HTERT RPE-1 (cell line): ENCODE data around the gene KCND3.

Experiments
- in situ Hi-C: fragments of 300-500 bp; cut with MboI; formaldehyde crosslinking; loops from 4 replicates; pipeline ENCODE4 v1.14.3; 2020; ENCODE audit warnings: low sequenced_read_pairs

The KCND3 gene

GRCh38 chr1:111851552-111851951 lies 137.9 kb downstream of the KCND3 start:
- in situ Hi-C loops: no loop called here

DNA sequence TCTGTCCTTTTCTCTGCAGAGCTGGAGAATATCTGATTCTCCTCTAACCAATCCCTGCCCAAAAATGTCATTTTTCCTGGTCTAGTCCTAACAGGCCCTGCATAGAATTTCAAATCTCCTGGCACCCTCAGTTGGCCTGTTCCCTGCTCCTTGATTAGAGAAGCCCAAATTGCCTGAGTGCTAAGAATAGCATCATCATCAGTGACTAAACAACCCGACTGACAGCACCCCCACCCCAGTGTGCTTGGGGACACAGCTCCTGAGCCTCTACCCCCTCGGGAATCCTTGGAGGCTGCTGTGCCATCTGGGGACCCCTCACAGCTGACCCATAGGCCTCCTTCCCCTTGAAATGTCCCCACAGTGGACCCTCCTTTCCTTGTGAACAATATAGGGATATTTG lies 139.4 kb downstream of the KCND3 start:
- in situ Hi-C loops: no loop called here

DNA sequence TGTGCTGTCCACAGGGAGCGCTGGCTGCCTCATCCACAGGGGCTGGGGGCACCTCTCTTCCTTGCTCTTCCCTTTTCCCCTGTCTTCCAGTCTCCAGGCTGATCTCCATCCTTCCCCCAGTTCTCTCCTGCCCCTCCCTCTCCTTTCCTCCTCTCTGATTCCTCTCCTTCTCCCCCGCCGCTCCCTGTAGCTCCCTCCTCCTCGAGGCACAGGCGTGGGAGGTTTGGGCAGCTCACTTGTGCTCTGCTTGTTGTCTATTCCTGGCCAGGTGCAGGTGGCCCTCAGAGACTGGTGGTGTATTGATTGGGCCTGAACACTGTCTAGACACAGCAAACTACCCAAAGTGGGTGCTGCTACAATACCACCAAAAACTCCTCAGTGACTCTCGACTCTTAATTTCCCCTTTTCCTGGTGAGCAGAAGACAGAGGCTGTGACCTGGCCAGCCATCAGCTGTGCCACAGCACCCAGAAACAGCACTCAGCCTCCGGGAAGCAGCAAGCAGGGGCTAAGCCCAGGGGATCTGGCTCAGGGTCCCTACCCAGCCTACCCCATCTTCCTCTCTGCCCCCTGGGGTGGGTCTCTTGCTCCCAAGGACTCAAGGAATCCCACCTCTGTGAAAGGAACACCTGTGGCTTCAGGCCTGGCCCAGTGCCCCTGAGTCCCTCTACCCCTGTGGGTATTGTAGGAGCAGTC lies 140.5 kb downstream of the KCND3 start:
- in situ Hi-C loops: no loop called here

DNA sequence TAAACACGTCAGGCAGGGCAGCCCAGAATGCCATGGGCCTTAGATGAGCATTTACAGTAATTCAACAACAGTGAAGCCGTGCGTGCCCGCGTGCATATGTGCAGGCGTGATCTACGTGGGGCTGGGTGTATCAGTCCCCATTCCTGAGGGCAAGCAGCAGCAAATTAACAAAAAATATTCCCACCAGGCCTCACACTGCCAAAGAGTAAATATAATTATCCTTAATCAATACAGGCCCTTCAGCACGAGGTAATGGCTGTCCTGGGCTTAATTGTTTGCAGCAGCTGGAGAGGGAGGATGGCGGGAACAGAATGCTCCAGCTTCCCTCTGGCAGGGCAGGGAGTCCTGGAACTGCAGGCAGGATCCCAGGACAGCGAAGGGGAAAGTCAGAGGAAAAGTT lies 142.0 kb downstream of the KCND3 start:
- in situ Hi-C loops: no loop called here

DNA sequence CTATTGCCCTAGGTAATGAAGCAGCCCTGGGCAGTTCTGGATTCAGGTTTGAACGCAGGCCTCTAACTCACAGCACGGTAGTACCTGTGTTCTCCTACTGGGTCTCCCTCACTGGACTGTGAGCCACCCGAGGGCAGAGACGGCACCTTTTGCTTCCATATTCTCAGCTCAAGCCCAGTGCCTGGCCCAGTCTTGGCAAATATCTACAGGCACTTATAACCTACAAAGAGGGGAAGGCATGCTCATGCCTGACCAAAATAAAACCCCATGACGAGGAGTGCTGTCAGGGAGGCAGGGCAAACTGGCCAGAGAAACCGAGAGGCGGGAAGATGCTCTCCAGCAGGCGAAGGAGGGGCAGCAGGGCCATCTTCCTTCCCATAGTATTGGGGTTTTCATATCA lies 142.6 kb downstream of the KCND3 start:
- in situ Hi-C loops: no loop called here

- in situ Hi-C loops: no loop called here
These were observed 146.3 kb downstream of the KCND3 start for GRCh38 chr1:111843177-111843576.

- in situ Hi-C loops: no loop called here
These were observed 147.1 kb downstream of the KCND3 start for GRCh38 chr1:111842411-111842810.

DNA sequence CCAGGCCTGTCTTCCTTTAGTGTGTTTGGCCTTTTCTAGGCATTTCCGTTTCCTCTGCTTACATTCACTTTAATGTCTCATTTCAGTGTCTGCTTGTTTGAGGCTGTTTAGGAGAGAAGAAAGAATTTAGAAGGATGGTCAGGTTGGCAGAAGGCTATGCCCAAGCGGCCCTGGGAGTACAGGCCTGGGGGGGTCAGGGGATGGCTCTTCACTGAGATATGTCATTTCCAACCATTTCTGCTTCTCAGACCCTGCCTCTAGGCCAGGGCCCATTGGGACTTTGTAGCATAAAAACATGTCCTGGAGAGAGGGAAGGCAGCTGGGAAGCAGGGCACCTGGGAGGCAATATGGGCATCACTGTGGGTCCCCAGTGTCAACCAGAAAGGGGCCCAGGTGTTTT lies 147.7 kb downstream of the KCND3 start:
- in situ Hi-C loops: no loop called here

GRCh38 chr1:111841189-111841588 lies 148.3 kb downstream of the KCND3 start:
- in situ Hi-C loops: no loop called here

DNA sequence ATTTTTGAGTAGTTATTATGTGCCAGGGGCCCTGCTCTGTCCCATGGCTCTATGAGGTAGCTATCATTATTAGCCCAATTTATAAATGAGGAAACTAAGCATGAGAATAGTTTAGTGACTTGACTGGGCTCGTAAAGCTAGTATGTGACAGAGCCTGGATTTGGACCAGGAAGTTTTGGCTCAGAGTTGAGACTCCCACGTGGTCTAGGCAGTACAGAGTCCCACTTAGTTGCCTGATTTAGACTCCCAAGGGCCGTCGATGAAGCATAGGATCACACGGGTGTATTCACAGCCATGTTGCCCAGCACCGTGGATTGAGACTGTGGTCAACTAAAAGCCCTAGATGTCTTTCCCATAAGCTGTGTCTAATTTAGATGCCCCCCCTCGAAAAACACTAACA lies 152.1 kb downstream of the KCND3 start:
- in situ Hi-C loops: no loop called here

- in situ Hi-C loops: no loop called here
These were observed 153.4 kb downstream of the KCND3 start for GRCh38 chr1:111836111-111836510.

- in situ Hi-C loops: no loop called here
These were observed 154.0 kb downstream of the KCND3 start for GRCh38 chr1:111835514-111835913.

DNA sequence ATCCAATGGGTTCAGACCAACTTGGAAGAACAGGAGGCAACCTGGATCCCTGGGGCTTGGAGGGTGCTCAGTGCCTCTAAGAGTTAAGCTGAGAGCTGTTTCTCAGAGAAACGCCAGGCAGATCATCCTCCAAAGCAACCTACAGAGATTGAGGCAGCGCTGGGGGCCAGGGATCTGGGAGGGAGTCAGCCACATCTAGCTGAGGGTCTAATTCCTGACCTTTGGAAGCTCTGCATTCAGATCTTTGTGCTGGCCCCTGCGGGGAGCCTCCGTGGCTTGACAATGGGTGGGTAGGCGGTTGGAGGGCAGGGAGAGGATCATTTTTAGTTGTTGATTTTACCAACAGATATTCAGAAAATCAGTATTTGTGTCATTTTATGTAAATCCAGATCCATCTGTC lies 154.5 kb downstream of the KCND3 start:
- in situ Hi-C loops: no loop called here

DNA sequence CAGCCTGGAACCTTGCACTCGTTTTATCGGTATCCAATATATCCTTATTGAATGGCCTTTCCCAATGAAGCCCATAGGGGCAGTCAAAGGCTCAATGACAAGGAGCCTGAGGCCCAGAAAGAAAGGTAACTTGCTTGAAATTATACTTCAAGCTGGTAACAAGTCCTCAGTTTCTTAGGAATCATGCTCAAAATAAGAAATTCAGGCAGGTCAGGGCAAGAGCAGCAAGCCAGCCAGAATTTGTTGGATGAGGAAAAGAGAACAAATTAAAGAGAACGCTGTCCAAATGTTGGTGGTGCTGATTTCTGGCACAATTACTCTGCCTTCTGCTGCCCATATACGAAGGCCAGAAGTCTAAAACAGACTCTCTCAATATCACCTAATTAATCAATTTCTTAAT lies 156.1 kb downstream of the KCND3 start:
- in situ Hi-C loops: no loop called here

- in situ Hi-C loops: no loop called here
These were observed 156.8 kb downstream of the KCND3 start for GRCh38 chr1:111832521-111833155.

DNA sequence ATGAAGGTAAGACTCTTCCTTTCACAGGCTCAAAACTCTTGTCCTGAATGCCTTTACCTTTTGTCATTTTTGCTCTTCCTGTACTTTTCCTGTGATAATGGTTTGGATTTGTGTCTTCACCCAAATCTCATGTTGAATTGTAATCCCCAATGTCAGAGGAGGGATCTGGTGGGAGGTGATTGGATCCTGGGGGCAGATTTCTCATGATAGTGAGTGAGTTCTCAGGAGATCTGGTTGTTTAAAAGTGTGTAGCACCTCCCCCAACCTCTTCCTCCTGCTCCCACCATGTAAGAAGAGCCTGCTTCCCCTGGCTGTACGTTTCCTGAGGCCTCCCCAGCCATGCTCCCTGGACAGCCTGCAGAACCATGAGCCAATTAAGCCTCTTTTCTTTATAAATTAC lies 158.3 kb downstream of the KCND3 start:
- in situ Hi-C loops: no loop called here

DNA sequence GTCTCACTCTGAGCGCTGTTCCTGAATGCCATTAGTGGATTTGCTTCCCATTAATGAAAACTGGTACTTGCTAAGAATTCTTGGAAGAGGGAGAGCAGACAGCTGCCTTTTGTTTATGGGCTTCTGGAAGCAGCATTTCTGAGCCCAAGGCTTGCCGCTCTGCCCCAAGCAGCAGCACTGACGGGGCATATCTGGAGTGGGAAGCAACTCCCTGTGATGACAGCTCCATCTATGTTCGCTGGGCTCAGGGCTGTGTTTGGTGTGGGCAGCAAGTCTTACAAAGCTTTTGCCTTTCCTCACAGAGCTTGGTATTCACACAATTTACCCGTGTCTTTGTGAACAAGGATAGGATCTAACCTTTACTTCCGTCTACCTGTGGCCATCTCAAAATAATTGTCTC lies 161.5 kb downstream of the KCND3 start:
- in situ Hi-C loops: no loop called here

DNA sequence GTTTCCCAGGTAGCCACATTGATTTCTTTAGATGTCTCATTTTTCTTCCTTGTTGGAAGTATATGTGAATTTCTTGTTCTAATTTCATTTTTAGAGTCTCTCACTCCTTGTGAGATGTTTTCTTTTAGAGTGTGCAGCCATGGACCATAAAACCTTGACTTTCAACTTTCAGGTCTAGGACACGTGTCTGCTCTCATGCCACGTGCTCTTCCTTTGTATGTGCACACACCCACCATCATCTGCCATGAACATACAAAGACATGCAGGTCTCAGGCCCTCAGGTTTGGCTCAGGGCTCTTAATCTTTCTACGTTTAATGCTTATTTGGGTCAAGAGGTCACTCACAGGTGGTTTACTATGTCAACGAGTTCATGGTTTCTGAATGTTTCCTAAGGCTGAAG lies 163.2 kb downstream of the KCND3 start:
- in situ Hi-C loops: no loop called here

- in situ Hi-C loops: no loop called here
These were observed 164.3 kb downstream of the KCND3 start for GRCh38 chr1:111825217-111825616.

GRCh38 chr1:111822138-111822537 lies 167.3 kb downstream of the KCND3 start:
- in situ Hi-C loops: no loop called here

- in situ Hi-C loops: no loop called here
These were observed 168.2 kb downstream of the KCND3 start for GRCh38 chr1:111821121-111821745.

GRCh38 chr1:111819566-111820263 lies 169.8 kb downstream of the KCND3 start:
- in situ Hi-C loops: no loop called here
